Retinal pigment epithelial cell (primary cell): ENCODE results near the gene HAUS8.

Experiments used
- DNase-seq: peaks from one replicate; pipeline ENCODE4 v3.0.0-alpha.2; 2010; ENCODE audit warnings: low read depth
- H3K4me3 ChIP-seq: 2 replicates; pipeline ENCODE4 v1.5.1; 2011; ENCODE audit warnings: mild to moderate bottlenecking, low read length, control low read depth, moderate library complexity
- TF ChIP-seq, protein P1 (sequence below): conservative IDR thresholded peaks from 2 replicates; pipeline ENCODE4 v1.5.1; 2011; ENCODE audit warnings: low read depth, low read length, control low read depth, inconsistent platforms

HAUS8 gene

GRCh38 chr19:17078920-17079709 lies 3.9 kb upstream of the HAUS8 start:
- H3K4me3 ChIP-seq = peak overlapping the region; percentile 41
- DNase-seq = no peak
- TF ChIP-seq, protein P1, sequence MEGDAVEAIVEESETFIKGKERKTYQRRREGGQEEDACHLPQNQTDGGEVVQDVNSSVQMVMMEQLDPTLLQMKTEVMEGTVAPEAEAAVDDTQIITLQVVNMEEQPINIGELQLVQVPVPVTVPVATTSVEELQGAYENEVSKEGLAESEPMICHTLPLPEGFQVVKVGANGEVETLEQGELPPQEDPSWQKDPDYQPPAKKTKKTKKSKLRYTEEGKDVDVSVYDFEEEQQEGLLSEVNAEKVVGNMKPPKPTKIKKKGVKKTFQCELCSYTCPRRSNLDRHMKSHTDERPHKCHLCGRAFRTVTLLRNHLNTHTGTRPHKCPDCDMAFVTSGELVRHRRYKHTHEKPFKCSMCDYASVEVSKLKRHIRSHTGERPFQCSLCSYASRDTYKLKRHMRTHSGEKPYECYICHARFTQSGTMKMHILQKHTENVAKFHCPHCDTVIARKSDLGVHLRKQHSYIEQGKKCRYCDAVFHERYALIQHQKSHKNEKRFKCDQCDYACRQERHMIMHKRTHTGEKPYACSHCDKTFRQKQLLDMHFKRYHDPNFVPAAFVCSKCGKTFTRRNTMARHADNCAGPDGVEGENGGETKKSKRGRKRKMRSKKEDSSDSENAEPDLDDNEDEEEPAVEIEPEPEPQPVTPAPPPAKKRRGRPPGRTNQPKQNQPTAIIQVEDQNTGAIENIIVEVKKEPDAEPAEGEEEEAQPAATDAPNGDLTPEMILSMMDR = no peak

DNA sequence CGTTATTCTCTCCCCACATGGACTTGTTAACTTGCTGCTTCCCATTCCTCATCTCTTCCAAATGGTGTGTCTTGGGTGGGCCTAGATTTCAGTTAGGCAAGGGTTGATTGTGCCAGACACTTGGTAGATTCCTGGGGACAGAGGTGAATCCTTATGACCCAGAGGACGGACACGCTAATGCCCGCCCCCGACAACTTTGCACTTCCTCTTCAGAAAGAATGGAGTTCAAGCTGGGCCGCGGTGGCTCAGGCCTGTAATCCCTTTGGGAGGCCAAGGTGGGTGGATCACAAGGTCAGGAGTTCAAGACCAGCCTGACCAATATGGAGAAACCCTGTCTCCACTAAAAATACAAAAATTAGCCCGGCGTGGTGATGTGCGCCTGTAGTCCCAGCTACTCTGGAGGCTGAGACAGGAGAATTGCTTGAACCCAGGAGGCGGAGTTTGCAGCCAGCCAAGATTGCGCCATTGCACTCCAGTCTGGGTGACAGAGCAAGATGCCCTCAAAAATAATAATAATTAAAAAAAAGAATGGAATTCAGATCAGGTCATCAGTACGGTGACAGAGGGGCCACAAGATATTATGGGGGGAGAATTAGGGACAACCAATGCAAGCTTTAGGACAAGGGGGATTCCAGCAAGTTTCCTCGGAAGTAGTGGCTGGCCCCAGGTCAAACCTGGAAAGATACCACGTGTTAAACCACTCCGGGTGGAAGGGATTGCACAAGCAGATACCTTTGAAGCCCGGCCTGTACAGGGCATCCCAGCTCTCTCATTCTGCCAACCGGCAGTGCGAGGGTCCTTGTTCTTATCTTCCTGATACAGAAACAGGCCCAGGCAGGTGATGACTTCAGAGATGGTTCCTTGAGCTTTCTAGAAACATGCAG lies 3.0 kb upstream of the HAUS8 start:
- no peak overlapping the region for H3K4me3 ChIP-seq
- TF ChIP-seq, protein P1 = no peak
- DNase-seq = no peak

GRCh38 chr19:17077447-17078028 lies 2.3 kb upstream of the HAUS8 start:
- H3K4me3 ChIP-seq = peak overlapping the region; percentile 86
- no peak for DNase-seq
- TF ChIP-seq, protein P1 = no peak

- no peak for DNase-seq
- peak overlapping the region; percentile 86 for H3K4me3 ChIP-seq
- TF ChIP-seq, protein P1 = no peak
Observed at GRCh38 chr19:17076543-17076991, 1.3 kb upstream of the HAUS8 start.

GRCh38 chr19:17075864-17076542 lies 751 bp upstream of the HAUS8 start:
- no peak for DNase-seq
- TF ChIP-seq, protein P1 = no peak
- peak overlapping the region; percentile 86 for H3K4me3 ChIP-seq

DNA sequence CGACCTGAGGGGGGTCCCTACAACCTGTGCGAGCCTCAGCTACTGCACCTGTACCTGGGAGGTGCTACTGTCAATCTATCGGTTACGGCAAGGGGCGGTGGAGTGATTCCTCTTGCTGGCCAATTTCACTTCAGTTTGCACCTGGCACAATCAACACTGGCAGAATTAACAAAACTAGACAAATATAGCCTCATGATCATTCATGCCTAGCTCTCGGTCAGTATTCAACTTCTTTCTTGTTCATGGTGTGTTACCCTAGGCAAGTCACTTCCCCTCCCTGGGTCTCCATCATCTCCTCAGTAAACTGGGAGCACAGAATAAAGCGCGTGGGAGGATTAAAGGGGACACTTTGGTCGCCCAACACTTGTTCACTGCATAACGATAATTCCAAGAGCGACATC lies 618 bp downstream of the HAUS8 start:
- no peak for DNase-seq
- TF ChIP-seq, protein P1 = no peak
- peak overlapping the region; percentile 90 for H3K4me3 ChIP-seq
